Measurements from ENCODE around the gene CLEC11A.
"Not testable (repeated sequence)": the region's sequence is repeated elsewhere in the genome, so short reads cannot be mapped to it uniquely, and the experiment has no call there.

GRCh38 chr19:50770164-50770563 is 47.0 kb downstream of the CLEC11A start, which contains the start of gene GPR32:
- TF ChIP-seq RREB1 (CRISPR knock-in tag; IDR thresholded peaks at IDR 0.05); CTCF (IDR thresholded peaks at IDR 0.05 in 2 of 3, conservative IDR thresholded peaks at IDR 0.05 in 1 of 3; ENCODE audit: insufficient read depth in 2 of 3, low read depth in 1 of 3, low read length in 3 of 3); ZBTB2 (IDR thresholded peaks at IDR 0.05); ZFP1 (CRISPR knock-in tag; IDR thresholded peaks at IDR 0.05); ZNF174 (CRISPR knock-in tag; IDR thresholded peaks at IDR 0.05); JUNB (CRISPR knock-in tag; conservative IDR thresholded peaks at IDR 0.05); RAD21 (CRISPR knock-in tag; conservative IDR thresholded peaks at IDR 0.05 in 1 of 2, IDR thresholded peaks at IDR 0.05 in 1 of 2); POLR2A (conservative IDR thresholded peaks at IDR 0.05): not testable (repeated sequence)
